ENCODE data around the gene ATG7.

DNA sequence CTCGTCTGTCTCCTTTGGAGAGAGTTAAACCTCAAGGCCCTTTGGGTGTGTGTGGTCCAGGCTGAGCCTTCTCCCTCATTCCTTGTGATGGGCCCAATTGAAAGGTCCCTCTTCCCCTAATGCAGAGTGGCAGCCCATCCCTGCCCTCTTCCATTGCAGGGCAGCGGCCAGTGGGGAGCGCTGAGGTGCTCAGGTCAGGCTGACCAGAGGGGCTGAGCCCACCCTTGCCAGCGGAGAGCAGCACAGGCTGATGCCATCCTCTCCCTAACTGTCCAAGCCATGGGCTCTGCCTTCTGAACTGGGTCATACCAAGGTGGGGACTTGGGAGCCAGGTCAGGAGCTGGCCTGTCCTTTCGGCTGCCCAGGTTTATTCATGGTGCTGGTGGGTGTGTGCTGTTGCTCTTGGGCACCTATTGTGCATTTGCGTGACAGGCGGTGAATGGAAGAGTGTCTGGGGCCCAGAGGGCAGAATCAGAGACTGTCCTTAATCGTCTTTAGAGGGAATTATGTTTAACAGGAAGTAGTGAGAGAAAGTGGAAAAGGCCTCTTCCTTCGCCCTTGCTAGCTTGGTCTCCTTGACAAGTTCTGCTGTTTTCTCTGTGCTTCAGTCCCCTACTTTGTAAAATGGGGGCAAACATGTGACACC is 274.6 kb downstream of the ATG7 start:
- TF ChIP-seq, protein P1, sequence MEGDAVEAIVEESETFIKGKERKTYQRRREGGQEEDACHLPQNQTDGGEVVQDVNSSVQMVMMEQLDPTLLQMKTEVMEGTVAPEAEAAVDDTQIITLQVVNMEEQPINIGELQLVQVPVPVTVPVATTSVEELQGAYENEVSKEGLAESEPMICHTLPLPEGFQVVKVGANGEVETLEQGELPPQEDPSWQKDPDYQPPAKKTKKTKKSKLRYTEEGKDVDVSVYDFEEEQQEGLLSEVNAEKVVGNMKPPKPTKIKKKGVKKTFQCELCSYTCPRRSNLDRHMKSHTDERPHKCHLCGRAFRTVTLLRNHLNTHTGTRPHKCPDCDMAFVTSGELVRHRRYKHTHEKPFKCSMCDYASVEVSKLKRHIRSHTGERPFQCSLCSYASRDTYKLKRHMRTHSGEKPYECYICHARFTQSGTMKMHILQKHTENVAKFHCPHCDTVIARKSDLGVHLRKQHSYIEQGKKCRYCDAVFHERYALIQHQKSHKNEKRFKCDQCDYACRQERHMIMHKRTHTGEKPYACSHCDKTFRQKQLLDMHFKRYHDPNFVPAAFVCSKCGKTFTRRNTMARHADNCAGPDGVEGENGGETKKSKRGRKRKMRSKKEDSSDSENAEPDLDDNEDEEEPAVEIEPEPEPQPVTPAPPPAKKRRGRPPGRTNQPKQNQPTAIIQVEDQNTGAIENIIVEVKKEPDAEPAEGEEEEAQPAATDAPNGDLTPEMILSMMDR (IDR thresholded peaks at IDR 0.05) = no peak
- TF ChIP-seq EZH2 (IDR thresholded peaks at IDR 0.05) = no peak
- TF ChIP-seq EZH2phosphoT487 (IDR thresholded peaks at IDR 0.05) = no peak

Data from neural progenitor cell (in vitro differentiated cells).